T1000 (cell line): ENCODE measurements around the gene DBN1.
"Not testable (repeated sequence)": the region's sequence is repeated elsewhere in the genome, so short reads cannot be mapped to it uniquely, and the experiment has no call there.

Experiments used
- DNase-seq: peaks from one replicate; lab custom pipeline; 2025; ENCODE audit warnings: mixed read lengths; lab: John Stamatoyannopoulos, UW

The DBN1 gene

DNA sequence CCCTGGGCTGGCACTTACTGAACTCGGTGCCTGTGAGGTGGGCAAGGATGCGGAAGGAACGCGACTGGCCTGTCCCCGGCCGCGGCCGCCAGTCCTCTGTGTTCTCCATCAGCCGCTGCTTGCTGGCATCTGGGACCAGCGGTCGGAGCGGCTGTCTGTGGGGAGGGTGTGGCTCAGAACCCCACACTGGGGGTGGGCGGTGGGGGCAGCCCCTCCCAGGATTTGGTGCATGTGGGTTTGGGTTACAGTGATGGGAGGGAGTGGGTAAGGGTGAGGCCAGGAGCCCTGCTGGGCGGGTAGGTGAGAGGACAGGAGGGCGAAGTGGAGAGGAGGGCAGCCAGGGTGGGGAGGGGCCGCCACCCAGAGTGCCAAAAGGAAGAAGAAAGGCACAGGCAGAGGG lies 17.6 kb upstream of the DBN1 start:
- DNase-seq, result no peak

DNA sequence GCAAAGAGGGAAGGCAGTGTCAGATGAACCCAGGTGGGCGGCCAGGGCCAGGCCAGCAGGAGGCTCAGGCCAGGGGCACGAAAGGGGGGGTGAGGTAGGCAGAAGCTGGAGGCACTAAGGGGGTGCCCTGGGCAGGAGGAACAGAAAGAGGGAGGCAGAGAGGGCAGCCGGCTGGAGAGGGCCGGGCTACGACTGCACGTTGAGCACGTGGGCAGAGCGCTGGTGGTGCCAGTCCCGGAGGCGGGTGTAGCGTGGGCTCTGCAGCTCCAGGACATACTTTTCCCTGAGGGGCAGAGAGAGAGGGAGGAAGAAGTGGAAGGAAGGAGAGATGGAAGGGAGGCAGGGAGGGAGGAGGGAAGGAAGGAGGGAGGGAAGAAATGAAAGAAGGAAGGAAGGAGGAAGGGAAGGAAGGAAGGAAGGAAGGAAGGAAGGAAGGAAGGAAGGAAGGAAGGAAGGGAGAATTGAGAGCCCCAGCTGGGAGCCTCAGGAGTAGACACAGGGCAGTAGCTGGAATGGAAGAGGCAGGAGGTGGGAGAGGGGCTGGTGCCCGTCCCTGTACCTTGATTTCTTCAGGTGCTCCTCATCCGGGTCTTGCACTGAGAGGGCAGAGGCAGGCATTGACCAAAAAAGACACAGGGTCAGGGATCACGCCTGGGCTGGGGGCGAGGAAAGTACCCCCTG lies 17.0 kb upstream of the DBN1 start:
- no peak for DNase-seq

DNA sequence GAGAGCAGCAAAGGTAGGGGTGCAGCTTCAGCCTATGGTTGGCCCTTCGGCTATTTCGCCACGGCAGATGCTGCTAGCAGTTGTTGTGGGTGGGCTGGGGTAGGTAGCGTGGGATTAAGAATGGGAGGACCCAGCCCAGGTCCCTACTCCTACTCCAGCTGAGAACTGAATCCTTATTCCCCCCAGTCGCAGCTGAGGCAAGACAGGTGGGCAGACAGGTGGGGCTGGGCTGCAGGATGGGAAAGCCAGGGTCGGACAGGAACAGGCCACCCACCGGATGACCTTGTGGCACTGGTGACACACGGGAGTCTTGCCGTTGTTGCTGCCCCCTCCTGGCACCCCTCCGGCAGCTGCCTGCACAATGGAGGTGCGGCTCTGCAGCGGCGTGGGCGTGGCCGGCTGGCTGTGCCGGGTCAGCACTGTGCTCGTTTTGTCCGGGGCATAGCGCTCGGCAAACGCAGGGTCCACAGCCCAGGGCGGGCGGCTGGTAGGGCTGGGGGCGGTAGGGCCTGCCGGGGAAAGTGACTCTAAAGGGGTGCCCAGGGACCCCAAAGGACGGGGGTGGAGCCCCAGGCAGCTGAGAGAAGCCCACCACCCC lies 15.8 kb upstream of the DBN1 start:
- DNase-seq, result no peak

DNA sequence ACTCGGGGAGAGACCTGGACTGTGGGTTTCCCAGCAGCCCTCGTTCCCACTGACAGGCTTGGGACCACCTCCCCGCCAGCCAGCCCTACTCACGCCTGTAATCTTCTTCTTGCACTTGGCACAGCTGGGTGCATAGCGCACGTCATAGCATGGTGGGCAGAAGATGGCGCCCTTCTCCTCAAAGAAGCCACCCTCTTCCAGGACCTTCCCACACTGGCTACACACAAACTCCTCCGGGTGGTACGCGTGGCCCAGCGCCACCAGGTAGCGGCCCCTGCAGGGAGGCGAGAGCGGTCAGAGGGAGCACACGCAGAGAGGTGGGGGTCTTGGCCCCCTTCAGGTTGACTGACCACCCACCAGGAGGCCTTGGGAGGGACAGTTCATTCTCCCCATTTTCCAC lies 14.5 kb upstream of the DBN1 start:
- no peak for DNase-seq

DNA sequence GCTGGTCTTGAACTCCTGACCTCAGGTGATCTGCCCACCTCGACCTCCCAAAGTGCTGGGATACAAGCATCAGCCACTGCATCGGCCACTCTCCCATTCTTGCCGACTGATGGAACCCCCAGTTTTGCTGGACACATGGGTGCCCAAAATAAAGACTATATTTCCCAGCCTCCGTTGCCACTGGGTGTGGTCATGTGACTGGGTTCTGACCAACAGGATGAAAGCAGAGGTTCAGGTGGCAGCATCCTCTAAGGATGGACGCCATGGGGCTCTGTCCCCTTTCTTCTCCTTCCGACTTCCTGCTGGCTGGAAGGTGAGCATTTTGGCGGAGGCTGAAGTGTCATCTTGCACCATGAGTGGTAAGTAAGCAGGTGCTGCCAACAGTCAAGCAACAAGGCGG lies 13.7 kb upstream of the DBN1 start:
- no peak for DNase-seq

DNA sequence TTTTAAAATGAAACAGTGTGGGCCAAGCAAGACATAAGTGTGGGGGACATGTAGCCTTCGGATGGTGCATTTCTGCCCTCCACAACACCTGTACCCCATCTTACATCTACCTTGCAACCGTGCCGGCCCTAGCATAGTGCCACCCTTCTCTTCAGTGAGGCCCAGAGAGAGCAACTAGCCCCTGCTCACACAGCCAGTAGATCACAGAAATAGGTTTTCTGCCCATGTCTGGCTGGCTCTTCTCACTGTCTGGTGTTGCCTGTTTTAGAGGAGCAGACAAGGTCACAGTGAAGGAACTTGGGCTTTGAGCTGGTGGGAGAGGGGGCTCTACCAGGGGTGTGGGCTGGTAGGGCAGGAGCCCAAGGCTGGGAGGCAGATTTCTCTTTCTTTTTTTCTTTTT lies 12.8 kb upstream of the DBN1 start:
- DNase-seq, result no peak

DNA sequence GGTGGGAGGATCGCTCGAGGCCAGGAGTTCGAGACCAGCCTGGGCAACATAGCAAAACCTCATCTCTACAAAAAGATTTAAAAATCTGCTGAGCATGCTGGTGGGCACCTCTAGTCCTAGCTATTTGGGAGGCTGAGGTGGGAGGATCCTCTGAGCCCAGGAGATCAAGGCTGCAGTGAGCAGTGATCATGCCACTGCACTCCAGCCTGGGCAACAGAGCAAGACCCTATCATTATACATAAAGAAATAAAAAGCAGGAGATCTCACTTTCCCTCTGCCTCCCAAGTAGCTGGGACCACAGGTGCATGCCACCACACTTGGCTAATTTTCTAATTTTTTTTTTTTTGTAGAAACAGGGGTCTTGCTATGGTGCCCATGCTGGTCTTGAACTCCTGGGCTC lies 12.3 kb upstream of the DBN1 start:
- not testable (repeated sequence) for DNase-seq

DNA sequence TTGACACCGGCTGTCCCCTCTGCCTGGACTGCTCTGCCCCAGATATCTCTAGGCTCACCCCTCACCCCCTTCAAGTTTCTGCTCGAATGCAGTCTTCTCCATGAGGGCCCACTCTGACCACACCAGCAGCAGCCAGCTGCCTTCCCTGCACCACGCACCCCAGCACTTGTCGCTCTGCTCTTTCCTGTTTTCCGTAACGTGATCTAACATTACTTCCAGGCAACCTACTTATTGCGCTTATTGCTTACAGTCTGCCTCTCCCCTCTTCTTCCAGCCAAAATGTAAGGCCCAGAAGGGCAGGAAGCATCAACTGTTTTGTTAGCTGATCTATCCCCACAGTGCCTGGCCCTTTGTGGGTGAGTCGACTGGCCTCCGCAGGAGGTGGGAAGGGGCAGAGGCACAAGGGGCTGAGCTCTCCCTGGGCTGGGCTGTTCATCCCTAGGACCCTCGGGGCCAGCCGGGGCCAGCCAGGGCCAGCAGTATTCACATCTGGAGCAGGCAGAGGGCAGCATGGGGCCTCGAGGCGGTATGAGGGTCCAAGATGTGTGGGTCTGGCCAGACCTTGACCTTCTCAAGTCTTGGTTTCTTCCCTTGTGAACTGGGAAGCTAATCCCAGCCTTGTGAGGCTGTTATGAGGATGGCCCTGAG lies 11.6 kb upstream of the DBN1 start:
- DNase-seq, result no peak

DNA sequence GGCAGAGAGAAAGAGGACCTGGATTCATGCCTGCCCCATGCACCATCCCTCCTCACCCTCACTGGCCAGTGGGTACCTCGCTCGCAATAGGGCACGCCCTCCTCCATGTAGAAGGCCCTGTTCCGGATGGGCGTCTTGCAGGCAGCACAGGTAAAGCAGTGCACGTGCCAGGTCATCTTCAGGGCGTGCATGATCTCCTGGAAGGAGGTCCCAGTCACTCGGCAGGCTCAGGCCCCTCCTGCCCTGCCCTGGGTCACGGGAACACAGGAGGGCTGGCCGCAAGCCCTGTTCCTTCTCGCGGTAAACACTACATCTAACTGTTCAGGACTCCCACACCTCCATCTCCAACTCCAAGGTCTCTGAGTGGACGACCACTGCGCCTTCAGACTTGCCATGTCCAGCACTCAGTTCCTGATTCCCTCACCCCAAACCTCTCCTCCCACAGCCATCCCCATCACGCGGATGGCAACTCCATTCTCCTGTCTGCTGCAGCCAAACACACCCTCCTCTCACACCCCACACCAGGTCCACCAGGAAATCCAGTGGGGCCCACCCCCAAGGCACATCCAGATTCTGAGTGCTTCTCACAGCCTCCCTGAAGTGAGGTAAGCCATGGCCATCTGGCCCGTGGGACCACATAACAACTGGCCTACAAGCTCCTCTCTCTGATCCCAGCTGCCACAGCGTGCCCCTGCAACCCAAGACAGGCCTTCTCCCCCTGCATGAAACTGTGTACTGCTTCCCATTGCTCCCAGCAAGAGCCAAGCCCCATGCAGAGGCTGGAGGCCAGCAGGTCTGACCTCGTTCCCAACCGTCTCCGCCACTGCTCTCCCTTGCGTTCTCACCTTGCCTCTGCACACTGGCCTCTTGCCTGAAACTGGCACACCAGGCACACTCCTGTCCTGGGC lies 10.8 kb upstream of the DBN1 start:
- DNase-seq, result no peak

DNA sequence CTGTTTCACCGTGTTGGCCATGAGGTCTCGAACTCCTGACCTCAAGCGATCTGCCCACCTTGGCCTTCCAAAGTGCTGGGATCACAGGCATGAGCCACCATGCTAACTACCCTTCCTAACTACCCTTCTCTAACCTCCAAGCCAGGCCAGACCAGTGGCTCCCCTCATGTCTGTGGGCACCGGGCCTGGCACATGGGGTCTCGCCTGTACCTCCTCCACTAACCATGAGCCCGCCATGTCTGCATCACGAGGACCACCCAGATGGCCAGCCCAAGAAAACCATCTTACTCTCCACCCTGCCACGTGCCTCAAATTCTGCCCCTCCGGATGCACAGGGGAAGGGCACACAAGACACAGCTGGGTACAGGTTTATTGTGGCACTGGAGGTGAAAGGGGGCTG lies 9.6 kb upstream of the DBN1 start:
- DNase-seq, result no peak

DNA sequence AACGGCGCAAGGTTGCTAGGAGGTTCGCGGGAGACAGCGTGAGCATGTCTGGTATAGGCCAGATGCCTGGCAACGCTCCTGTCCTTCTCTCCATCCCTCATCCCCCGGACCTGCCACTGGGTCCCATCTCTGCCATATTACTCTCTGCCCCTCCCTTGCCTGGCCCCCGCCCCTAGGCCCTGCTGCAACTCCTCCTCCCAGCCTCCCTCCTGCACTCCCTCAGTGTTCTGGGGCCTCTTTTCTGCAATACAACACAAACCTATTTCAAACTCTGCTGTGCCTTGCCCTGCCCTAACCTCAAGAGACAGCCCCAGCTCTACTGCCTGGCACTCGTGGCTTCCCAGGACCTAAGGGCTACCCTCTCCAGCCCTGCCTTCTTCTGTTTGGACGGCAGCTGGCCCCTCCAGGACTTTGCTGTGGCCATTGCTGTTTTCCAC lies 8.9 kb upstream of the DBN1 start:
- DNase-seq, result no peak

DNA sequence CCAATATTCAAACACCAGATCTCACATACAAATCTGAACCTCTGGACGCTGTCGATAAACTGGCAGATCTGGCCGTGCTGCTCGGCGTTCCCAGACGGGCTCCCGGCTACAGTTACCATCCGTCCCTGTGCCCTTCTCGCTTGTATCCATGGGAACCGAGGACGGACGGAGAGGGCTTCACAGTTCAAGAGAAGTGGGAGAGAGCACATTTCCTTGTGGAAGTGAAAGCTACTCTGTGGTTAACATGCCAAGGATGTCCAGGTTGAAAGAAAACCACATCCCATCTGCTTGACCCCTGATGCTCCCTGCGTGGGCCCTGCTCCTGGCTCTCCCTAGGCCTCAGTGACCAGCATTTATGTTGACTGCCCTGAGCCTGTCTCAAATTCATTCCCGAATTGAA lies 6.3 kb upstream of the DBN1 start:
- no peak for DNase-seq

DNA sequence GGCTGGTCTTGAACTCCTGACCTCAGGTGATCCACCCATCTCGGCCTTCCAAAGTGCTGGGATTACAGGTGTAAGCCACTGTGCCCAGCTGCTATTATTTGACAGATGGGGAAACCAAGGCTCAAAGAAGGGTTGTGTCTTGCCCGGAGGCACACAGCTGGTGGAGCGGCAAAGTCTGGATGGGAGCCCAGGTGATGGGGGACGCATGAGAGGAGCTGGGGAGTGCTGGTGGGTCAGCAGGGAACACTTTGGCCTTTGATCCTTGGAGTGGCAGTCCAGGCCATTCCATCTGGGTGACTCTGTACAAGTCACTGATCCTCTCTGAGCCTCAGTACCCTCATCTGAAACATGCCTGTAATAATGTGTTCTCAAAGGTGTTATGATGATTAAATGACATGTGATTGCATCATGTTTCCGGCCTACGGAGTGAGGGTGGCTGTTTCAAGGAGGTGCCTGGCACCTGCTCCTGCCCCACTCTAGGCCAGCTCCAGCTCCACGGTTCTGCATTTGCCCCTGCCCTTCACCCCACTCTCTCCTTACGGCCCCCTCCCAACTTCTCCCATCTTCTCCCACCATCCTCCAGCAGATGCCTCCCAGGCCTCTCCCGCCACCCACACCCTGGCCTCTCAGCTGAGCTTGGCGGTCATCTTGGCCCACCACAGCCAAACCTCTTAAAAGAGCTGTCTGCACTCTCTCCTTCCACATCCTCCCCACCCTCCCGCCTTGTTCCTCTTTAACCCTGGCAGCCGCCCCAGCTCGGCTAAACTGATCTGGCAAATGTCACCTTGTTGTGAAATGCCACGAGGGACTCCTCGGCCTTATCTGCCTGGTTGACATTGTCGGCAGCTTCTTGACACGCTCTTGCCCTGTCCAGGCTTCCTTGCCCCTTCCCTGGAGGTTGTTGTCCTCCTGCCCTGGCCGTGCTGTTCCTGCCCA lies 5.5 kb upstream of the DBN1 start:
- DNase-seq, result no peak

DNA sequence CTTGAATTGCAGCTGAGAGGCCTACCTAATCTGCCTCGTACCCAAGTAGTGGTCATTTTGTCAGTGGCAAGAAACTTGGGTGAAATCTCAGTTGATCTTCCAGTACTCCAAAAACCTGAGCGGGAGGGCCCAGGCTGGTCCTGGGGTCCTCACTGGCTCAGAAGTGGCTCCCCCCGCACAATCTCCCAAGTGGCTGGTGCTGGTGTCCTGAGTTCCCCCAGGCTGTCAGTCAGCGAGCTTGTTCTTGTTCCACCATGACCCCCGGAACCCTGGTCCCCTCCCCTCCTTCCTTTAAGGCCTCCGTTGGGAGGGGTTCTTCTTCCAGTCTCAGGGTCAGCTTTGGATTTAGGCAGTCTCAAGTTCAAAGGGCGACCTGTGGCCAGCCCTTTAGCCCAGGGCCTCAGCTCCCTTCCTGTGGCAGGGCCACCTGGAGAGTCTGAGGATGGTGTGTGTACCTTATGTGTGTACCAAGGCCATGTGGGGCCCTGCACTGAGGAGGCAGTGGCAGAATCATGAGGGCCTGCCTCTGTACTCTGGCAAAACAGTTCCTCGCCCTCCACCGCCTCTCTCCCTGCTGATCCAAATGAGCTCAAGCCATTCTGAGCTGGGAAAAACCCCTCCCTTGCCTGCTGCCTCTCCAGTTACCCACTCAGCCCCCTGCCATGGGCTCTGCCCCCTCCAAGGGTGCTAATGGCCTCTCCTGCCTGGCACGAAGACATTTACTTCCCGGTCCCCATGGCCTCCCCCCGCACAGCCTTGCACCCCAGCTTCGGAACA lies 4.5 kb upstream of the DBN1 start:
- no peak for DNase-seq

DNA sequence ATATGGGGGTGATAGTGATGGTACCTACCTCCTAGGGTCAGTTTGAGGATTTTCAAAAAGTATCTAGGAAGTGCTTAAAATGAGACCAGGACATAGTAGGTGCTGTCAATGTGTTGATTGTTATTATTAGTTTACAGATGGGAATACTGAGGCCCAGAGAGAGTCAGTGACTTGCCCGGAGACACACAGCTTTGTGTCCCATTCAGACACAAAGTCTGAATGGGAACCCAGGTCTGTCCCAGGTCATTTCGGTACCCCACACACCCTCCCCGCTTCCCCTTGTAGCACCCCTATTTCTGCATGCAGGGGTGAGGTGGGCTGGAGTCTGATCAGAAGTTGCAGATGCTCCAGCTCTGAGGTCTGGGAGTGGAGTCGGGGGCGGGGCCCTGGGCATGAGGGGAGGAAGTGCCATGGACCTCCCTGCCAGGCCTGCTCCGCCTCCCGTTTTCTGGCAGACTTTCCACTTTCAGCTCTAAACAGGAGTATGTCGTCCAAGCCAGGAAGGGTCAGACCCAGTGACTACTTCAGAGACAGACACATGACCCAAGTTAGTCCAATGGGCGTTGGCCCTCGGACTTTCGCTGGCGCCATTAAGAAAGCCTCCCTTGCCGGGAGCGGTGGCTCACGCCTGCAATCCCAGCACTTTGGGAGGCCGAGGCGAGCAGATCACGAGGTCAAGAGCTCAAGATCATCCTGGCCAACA lies 3.2 kb upstream of the DBN1 start:
- no peak for DNase-seq

DNA sequence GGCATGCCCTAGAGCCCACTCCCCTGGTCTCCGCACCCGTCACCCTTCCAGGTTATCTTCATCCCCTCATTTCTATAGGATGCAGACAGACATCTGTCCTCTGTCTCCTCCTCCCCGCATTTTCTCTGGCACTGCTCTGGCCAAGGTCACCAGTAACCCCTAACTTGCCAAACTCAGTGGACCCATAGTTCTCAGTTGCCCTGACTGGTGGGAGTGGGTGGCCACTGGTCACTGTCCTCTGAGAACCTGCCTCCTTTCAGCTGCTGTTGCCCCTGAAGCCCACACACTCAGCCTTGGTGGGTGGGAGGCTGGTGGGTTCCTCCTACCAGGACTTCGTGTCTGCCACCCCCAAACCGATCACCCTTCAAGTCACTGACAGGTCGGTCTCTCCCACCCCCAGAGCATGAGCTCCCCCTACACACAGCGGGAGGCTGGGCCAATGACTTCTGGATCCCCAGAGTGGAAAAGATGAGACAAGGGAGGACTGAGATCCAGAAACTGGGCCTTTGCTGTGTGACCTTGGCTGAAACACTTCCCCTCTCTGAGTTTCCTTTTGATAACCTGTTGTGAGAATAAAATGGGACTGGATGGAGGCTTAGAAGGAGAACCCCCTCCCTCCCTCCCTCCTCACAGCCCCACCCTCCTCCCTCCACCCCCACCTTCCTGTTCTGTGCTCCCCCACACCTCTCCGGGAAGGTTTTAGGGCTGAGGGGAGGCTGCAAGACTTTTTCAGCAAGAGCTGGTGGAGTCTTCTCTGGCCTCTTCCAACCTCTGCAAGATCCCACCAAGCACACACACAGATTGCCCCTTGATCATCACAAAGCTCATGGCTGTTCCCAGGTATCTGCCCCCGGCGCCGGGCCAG lies 2.4 kb upstream of the DBN1 start:
- no peak for DNase-seq

DNA sequence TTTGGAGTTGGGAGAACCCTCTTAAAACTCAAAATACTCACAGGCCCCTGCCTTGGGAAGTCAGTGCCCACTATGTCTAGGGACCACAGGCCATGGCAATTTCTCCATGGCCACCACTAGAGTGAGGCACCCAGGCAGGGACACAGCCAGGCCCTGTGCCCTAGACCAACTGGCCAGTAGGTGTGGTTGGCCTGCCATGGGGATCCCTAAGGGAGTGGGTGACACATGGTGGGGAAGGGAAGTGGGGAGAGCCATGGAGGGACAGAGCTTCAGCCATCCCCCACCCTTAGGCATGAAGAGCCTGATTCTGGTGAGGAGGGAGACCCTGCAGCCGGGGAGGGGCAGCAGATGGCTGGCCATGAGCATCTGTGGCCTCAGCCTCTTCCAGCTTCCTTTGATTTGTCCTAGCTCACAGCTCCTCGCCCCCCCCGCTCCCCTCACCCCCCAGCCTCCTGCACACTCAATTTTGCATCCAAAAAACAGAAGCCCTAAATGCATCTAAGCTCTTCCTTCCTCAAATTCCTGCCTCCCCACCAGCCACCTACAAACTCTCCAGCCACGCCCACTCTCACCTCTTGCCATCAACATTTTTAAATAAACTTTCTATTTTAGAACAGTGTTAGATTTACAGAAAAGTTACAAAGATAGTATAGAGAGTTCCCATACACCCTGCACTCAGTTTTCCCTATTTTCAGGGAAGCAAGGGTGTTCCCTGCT lies 1.6 kb upstream of the DBN1 start:
- DNase-seq, result no peak

DNA sequence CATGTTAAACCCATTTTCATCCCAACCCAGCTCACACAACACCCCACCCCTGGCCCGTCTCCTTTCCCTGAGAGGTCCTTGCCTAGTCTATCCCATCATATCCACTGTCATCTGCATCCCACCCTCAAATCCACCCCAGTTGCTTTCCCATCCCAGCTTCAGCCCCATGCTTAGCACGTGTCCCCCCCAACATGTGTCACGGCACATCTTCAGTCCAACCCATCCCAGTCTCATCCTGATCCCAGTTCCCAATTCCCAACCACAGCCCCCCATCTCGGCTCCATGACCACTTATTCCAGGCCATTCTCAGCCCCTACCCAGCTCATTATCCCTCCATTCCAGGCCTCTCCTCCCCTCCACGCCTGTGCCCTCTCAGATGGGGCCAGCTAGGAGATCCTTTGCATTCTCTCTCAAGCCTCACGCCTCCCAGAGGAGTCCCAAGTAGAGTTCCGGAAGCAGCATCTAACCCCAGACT lies 605 bp upstream of the DBN1 start:
- DNase-seq, result no peak
